NCI-H524 treated with DMSO at 0.1 percent for 48 hours (cell line): ENCODE data around the gene RPAIN.
"Not testable (repeated sequence)": the region's sequence is repeated elsewhere in the genome, so short reads cannot be mapped to it uniquely, and the experiment has no call there.

Source experiments
- DNase-seq: peaks from one replicate; lab custom pipeline; 2025; lab: John Stamatoyannopoulos, UW

RPAIN gene

GRCh38 chr17:5429191-5429887 is 9.4 kb downstream of the RPAIN start:
- DNase-seq: no peak

DNA sequence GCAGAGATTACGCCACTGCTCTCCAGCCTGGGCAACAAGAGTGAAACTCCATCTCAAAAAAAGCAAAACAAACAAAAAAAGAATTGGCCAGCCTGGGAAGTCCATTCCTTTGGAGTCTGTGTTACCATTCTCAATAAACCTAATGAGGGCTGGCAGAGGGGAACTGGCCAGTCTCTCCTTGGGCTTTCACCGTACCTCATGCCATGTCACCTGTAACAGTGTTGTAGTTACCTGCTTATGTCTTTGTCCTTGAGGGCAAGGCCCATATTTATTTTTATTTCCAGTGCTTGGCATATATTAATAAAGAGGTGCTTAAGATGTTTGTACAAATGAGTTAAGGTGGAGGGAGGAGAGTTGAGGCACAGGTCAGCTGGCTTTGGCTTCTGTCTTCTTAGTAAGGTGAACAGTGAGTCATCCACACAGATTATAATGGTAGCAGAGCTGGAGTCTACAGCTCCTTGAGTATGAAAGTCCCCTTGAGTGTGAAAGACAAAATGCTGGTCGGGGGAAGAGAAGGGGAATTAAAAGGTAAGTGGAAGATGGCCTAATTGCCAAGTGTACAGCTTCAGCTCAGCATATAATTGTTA is 10.5 kb downstream of the RPAIN start:
- no peak for DNase-seq

DNA sequence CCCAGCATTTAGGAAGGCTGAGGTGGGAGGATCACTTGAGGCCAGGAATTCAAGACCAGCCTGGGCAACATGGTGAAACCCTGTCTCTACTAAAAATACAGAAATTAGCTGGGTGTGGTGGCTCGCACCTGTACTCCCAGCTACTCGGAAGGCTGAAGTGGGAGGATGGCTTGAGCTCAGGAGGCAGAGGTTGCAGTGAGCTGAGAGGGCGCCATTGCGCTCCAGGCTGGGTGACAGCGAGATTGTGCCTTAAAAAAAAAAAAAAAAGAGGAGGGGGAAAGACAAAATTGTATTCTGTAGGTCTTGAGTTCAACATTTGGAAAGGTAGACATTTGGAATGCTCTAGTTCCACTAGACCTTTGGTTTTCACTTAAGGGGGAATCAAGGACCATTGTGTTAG is 11.3 kb downstream of the RPAIN start:
- not testable (repeated sequence) for DNase-seq

DNA sequence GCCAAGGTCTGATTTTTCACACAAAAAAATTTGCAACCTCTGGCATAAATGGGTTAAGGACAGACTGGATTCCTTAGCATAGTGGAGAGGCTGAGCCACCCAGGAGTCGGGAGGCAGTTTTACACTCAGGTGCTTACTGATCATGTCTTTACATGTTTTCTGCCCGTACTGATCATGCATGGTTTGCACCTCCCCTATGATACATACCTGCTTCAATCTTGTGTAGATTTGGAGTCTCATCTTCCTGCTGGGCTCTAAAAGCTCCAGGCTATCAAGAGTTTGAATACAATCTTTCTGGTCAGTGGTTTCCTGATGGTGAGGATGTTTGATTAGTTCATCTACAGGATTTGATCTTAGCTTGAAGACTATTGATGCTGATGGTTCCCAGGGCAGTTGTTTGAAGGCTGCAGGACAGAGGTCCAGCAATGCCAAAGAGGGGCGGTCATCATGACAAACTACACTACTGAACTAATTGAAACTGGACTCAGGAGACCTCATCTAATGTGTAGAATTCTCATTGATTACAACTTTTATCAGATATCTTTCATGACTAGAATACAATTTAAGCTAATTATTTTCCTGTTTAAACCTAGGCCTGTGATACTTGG is 12.1 kb downstream of the RPAIN start:
- no peak for DNase-seq

DNA sequence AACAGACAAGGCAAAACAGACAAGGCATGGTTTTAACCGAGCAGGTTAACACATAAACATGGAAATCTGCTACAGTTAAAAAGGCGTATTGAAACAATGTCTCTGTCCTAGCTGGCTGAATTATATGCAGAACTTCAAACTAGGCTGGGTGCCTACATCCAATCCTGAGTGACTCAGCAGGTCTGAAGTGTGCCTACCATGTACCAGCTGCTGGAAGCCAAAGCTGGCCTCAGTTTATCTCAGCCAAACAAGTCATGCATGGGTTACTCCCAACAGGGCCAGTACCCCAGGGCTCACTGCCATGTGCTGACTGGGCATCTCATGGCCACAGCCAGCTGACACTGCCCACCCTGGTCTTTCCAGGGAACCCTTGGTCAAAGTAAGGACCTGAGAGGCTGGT is 15.0 kb downstream of the RPAIN start:
- DNase-seq: no peak

DNA sequence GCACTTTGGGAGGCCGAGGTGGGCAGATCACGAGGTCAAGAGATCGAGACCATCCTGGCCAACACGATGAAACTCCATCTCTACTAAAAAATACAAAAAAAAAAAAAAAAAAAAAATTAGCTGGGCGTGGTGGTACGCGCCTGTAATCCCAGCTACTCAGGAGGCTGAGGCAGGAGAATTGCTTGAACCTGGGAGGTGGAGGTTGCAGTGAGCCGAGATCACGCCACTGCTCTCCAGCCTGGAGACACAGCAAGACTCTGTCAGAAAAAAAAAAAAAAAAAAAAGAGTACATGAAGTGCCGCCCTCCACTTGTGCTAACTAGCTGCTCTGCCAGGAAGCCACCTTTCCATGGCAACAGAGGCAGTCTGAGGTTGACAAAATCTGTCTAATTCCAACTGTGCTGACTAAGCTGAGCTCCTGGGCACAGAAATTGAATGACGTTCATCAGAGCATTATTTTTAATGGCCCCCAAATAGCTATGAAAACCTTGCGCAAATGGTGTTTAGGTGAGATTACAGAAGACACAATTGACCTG is 15.9 kb downstream of the RPAIN start:
- not testable (repeated sequence) for DNase-seq

GRCh38 chr17:5437721-5438317 is 17.8 kb downstream of the RPAIN start:
- DNase-seq: no peak

DNA sequence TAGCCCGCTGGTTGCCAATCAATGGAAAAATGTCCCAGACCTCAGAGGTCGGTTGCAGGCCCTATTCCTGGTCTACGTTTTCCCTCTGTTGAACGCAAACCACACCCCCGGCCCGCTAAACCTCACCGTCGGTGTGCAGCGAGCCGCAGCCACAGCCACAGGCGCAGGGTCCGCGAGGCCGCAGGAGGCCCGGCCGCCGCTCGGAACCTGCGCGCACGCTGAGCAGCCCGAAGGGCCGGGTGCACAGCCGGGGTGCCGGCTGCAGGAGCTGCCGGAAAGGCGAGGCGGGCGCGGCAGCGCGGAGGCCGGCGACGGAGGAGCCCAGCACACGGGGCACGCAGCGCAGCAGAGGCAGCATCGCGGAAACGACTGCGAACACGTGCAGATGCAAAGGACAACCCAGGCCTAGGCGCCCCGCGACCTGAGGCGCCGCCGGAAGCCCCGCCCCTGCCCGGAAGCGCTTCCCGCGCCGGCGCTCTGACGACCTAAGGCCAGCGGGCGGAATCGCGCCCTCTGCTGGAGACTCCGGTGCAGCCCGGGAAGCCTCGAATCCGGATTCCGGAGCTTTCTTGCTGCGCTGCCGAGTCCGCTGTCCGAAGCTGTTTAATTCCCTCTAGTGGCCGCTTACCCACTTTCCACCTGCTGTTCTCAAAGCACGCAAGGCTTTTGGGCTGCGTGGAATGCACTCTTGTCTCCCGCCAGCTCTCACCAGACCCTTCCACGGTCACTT is 18.9 kb downstream of the RPAIN start, which contains the start of gene C1QBP:
TSS of gene C1QBP (minus strand) at position 440 of the 730 bp plus-strand sequence. CDS start at position 358, 82 bp downstream.
- peak; percentile 44 for DNase-seq

DNA sequence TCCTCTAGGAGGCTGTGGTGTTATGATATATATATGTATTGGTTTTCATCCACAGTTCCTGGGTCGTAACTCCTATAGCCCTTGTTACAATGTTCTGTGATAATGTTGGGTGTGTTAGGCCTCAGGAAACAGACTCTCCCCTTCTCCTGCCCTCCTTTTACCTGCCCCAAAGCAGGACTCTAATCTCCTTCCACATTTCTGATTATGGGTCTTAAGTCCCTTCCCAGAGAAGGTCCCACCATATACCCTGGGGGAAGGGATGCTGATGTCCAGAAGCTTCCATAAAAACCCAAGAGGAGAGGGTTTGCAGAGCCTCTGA is 19.4 kb downstream of the RPAIN start:
- DNase-seq: no peak

DNA sequence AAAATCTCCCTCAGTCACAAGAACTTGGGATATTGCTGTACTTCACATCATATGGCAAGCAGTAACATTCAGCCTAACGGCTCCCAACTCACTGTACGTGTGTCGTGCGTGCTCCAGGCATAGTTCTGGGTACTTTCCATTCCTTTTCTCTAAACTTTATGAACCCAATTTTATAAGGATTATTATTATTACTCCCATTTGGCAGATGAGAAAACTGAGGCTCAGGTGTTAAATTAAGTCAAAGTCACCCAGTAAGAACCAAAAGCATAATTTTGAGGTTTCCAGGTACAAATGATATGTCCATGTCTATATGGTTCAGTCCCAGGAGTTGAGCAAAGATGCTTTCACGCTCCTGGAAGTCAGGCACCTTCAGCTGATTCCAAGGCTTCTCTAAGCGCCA is 23.7 kb downstream of the RPAIN start:
- DNase-seq: no peak

- no peak for DNase-seq
These were observed 24.2 kb downstream of the RPAIN start for GRCh38 chr17:5444209-5444608.

GRCh38 chr17:5446786-5447185 is 26.8 kb downstream of the RPAIN start:
- DNase-seq: no peak

- DNase-seq: no peak
These were observed 44.9 kb downstream of the RPAIN start for GRCh38 chr17:5464717-5465507.

DNA sequence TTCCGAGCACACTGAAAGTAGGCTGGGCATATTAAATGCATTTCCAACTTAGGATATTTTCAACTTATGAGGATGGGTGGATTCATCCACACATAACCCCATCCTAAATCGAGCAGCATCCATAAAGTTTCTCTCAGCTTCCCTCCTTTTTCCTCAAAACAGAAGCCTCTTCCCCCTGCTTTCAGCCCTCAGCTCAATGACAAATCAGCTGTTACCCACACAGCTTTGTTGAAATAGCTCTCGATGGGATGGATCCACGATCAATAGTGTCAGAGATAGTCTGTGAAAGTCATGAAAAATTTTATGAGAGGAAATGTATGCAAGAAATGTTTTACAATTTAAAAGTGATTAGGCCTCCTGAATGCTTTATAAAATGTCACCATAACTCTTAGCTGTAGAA is 46.3 kb downstream of the RPAIN start:
- no peak for DNase-seq

DNA sequence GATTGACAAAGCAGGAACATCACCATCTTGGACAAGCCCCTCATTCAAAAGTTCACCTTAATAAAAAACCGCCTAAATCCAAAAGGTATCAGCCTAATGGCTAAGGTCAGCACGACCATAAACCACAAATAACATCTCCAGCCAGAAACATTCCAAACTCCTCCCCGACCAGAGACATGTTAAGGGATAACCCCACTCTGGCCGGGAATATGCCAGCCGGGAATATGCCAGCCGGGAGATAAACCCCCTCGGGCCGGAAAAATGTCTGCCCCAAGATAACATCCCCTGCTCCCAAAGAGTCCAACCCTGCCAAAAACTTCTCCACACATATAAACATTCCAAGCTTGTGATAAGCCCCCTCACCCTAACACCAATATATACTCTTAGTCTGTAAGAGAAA is 47.4 kb downstream of the RPAIN start:
- DNase-seq: no peak

DNA sequence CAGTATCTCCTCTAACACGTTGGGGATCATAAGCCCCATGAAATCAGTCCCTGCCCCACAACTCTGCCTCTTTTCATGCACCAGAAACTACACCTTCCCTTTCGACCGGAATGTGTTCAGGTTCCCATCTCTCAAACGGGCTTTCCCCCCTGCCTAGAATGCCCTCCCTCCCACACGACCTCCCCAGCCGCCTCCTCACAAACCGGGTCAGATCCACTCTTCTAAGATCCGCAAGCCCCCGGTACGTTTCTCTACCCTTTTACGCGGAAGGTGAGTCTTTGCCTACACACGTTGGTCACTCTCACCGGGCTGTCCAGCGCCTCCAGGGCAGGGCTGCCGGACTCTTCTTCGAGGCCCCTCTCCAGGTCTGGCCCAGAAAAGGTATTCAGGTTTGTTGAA is 48.1 kb downstream of the RPAIN start:
- DNase-seq: no peak

- no peak for DNase-seq
These were observed 52.5 kb downstream of the RPAIN start for GRCh38 chr17:5472511-5472910.

GRCh38 chr17:5473906-5474305 is 53.9 kb downstream of the RPAIN start:
- no peak for DNase-seq

DNA sequence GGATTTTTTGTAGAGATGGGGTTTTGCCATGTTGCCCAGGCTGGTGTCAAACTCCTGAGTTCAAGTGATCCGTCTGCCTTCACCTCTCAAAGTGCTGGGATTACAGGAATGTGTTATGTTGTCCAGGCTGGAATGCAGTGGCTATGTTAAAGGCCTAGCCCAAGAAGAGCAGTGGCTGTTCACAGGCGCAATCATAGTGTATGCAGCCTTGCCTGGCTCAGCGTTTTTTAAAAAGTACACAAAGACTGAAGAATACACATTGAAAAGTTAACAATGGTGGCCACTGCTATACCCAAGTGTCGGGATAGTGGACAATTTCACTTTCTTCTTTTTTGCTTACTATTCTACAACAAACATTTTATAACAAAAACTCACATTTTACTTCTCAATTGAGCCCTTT is 59.0 kb downstream of the RPAIN start:
- no peak for DNase-seq

GRCh38 chr17:5480962-5481361 is 61.0 kb downstream of the RPAIN start:
- no peak for DNase-seq

- DNase-seq: no peak
These were observed 61.5 kb downstream of the RPAIN start for GRCh38 chr17:5481451-5481850.
